Mesendoderm (in vitro differentiated cells): ENCODE results near the gene MARF1.
"Not testable (repeated sequence)": the region's sequence is repeated elsewhere in the genome, so short reads cannot be mapped to it uniquely, and the experiment has no call there.

Experiments
- DNase-seq: peaks from one replicate; pipeline ENCODE4 v3.0.0; 2013
- H2AK5ac ChIP-seq: 2 replicates; pipeline ENCODE4 v1.6.1; 2013; ENCODE audit warnings: low read length, inconsistent platforms
- H2BK120ac ChIP-seq: 2 replicates; pipeline ENCODE4 v1.6.1; 2013; ENCODE audit warnings: low read depth, mild to moderate bottlenecking, low read length, moderate library complexity, mixed read lengths
- H2BK15ac ChIP-seq: replicated peaks from 2 replicates; pipeline ENCODE4 v1.6.1; 2013; ENCODE audit warnings: low read depth, mild to moderate bottlenecking, moderate library complexity
- H2BK5ac ChIP-seq: 2 replicates; pipeline ENCODE4 v1.6.1; 2013; ENCODE audit warnings: low read length, inconsistent platforms
- H3K18ac ChIP-seq: 2 replicates; pipeline ENCODE4 v1.6.1; 2013; ENCODE audit warnings: mild to moderate bottlenecking, low read length, mixed read lengths
- H3K23ac ChIP-seq: one replicate; pipeline ENCODE4 v1.6.1; 2013; ENCODE audit warnings: low read length
- H3K27ac ChIP-seq: 2 replicates; pipeline ENCODE4 v1.5.1; 2013; ENCODE audit warnings: low read depth, mild to moderate bottlenecking, inconsistent platforms, low read length, moderate library complexity
- H3K27me3 ChIP-seq: 2 replicates; pipeline ENCODE4 v1.6.1; 2013; ENCODE audit warnings: low read length, control low read depth, mild to moderate bottlenecking, inconsistent platforms; ENCODE audit not compliant: insufficient read depth, poor library complexity
- H3K36me3 ChIP-seq: 2 replicates; pipeline ENCODE4 v1.6.1; 2013; ENCODE audit warnings: low read length, inconsistent platforms; ENCODE audit not compliant: control insufficient read depth, insufficient read depth
- H3K4ac ChIP-seq: one replicate; pipeline ENCODE4 v1.6.1; 2013; ENCODE audit warnings: low read depth, mild to moderate bottlenecking, low read length, moderate library complexity
- H3K4me1 ChIP-seq: 2 replicates; pipeline ENCODE4 v1.6.1; 2013; ENCODE audit warnings: low read depth, low read length, inconsistent platforms; ENCODE audit not compliant: control insufficient read depth
- H3K4me2 ChIP-seq: 2 replicates; pipeline ENCODE4 v1.6.1; 2013; ENCODE audit warnings: low read length
- H3K4me3 ChIP-seq: 2 replicates; pipeline ENCODE4 v1.5.1; 2013; ENCODE audit warnings: mild to moderate bottlenecking, low read length
- H3K56ac ChIP-seq: one replicate; pipeline ENCODE4 v1.6.1; 2013; ENCODE audit warnings: low read length
- H3K79me1 ChIP-seq: 2 replicates; pipeline ENCODE4 v1.6.1; 2013; ENCODE audit warnings: low read length, inconsistent platforms
- H3K79me2 ChIP-seq: 2 replicates; pipeline ENCODE4 v1.6.1; 2013; ENCODE audit warnings: mild to moderate bottlenecking, low read length; ENCODE audit not compliant: control insufficient read depth, insufficient read depth
- H3K9ac ChIP-seq: 2 replicates; pipeline ENCODE4 v1.6.1; 2013; ENCODE audit warnings: low read length, inconsistent platforms
- H4K5ac ChIP-seq: one replicate; pipeline ENCODE4 v1.6.1; 2013; ENCODE audit warnings: low read length
- H4K8ac ChIP-seq: one replicate; pipeline ENCODE4 v1.6.1; 2013; ENCODE audit warnings: low read depth, mild to moderate bottlenecking, control low read depth, low read length, moderate library complexity
- WGBS: extraction: QIAGEN DNeasy Blood & Tissue Kit; methylation state at CpG from one replicate; pipeline ENCODE4 v1.1.7; 2013; ENCODE audit warnings: low lambda C conversion rate, missing lambda C conversion rate; ENCODE audit not compliant: insufficient coverage; ENCODE audit errors: extremely low coverage; 5-methylcytosine and 5-hydroxymethylcytosine counted together

Gene MARF1

GRCh38 chr16:15672127-15672513, 29.2 kb upstream of the MARF1 start:
- H4K8ac ChIP-seq, H2AK5ac ChIP-seq, H2BK5ac ChIP-seq, H3K23ac ChIP-seq, H3K27me3 ChIP-seq, H3K4me1 ChIP-seq, H3K36me3 ChIP-seq, DNase-seq, H3K4me2 ChIP-seq, H2BK15ac ChIP-seq, H4K5ac ChIP-seq, H3K56ac ChIP-seq, H3K79me2 ChIP-seq, H3K9ac ChIP-seq, H3K79me1 ChIP-seq, H3K4ac ChIP-seq, H3K18ac ChIP-seq, H3K27ac ChIP-seq, H3K4me3 ChIP-seq, H2BK120ac ChIP-seq: not testable (repeated sequence)
- no CpG with 5 or more reads among the region's 10 CpGs for WGBS

GRCh38 chr16:15671530-15672117, 28.7 kb upstream of the MARF1 start:
- Histone ChIP-seq H3K27me3 (no peaks in the 10 kb centered on the region), H3K4ac (no peak overlapping the region), H3K56ac (no peak overlapping the region), H3K79me1 (no peaks in the 10 kb centered on the region), H3K23ac (no peak overlapping the region), H3K27ac (no peak overlapping the region), H3K4me3 (no peak overlapping the region), H3K4me1 (no peaks in the 10 kb centered on the region), H4K5ac (no peak overlapping the region), H3K4me2 (no peak overlapping the region), H4K8ac (no peak overlapping the region), H3K18ac (no peak overlapping the region), H2BK15ac (no peak overlapping the region), H2BK120ac (no peak overlapping the region), H3K9ac (no peak overlapping the region), H2BK5ac (no peak overlapping the region), H3K79me2 (no peaks in the 10 kb centered on the region), H3K36me3 (peaks cover 3% of the 10 kb centered on the region), H2AK5ac (no peak overlapping the region)
- no peak for DNase-seq
- WGBS = no CpG with 5 or more reads among the region's 8 CpGs

DNA sequence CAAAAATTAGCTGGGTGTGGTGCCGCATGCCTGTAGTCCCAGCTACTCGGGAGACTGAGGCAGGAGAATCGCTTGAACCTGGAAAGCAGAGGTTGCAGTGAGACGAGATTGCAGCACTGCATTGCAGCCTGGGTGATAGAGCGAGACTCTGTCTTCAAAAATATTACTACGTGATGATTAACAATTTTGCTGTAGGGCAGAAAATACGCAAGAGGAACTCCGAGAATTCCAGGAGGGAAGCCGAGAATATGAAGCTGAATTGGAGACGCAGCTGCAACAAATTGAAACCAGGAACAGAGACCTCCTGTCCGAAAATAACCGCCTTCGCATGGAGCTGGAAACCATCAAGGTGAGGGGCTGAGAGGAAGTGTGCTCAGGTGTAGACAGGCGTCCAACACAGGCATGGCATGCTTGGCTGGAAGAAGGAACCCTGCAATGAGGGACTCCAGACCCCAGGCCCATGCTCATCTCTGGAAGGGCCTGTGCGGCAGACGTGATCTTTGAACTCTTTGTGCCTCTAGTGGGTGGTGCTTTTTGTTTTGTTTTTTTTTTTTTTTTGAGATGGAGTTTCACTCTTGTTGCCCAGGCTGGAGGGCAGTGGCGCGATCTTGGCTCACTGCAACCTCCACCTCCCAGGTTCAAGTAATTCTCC, 24.3 kb upstream of the MARF1 start:
- Histone ChIP-seq H3K56ac (no peak overlapping the region), H3K27ac (no peak overlapping the region), H3K36me3 (peaks cover 3% of the 10 kb centered on the region), H3K79me2 (no peaks in the 10 kb centered on the region), H4K5ac (no peak overlapping the region), H3K9ac (no peak overlapping the region), H3K4me3 (no peak overlapping the region), H3K79me1 (no peaks in the 10 kb centered on the region), H3K18ac (no peak overlapping the region), H2BK15ac (no peak overlapping the region), H3K27me3 (no peaks in the 10 kb centered on the region), H4K8ac (no peak overlapping the region), H3K23ac (no peak overlapping the region), H3K4ac (no peak overlapping the region), H3K4me2 (no peak overlapping the region), H2BK5ac (no peak overlapping the region), H2AK5ac (no peak overlapping the region), H2BK120ac (no peak overlapping the region), H3K4me1 (no peaks in the 10 kb centered on the region)
- no peak for DNase-seq
- no CpG with 5 or more reads among the region's 18 CpGs for WGBS

DNA sequence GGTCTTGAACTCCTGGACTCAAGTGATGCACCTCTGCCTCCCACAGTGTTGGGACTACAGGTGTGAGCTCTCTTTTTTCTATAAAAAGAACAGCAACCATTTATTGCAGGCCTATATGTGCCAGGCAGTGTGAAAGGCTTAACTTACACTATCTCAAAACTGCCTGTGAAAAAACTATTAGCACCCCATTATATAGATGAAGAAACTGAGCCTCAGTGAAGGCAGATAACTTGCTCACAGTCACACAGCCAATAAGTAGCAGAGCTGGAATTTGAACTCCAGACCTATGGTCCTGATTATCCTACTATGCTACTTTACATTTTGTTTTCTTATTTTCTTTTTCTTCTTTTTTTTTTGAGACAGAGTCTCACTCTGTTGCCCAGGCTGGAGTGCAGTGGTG, 22.2 kb upstream of the MARF1 start:
- no peak overlapping the region for H4K5ac ChIP-seq
- no peak overlapping the region for H3K56ac ChIP-seq
- H3K4me3 ChIP-seq = no peak overlapping the region
- H3K27me3 ChIP-seq = no peaks in the 10 kb centered on the region
- no peak overlapping the region for H3K9ac ChIP-seq
- peaks cover 3% of the 10 kb centered on the region for H3K36me3 ChIP-seq
- H2BK120ac ChIP-seq = no peak overlapping the region
- H2AK5ac ChIP-seq = no peak overlapping the region
- H2BK15ac ChIP-seq = no peak overlapping the region
- no peak overlapping the region for H3K27ac ChIP-seq
- H3K4ac ChIP-seq = no peak overlapping the region
- H3K18ac ChIP-seq = no peak overlapping the region
- peaks cover 3% of the 10 kb centered on the region for H3K79me1 ChIP-seq
- no peak overlapping the region for H3K23ac ChIP-seq
- no peak overlapping the region for H4K8ac ChIP-seq
- no peak overlapping the region for H2BK5ac ChIP-seq
- no peaks in the 10 kb centered on the region for H3K4me1 ChIP-seq
- H3K4me2 ChIP-seq = no peak overlapping the region
- H3K79me2 ChIP-seq = no peaks in the 10 kb centered on the region
- DNase-seq = no peak

DNA sequence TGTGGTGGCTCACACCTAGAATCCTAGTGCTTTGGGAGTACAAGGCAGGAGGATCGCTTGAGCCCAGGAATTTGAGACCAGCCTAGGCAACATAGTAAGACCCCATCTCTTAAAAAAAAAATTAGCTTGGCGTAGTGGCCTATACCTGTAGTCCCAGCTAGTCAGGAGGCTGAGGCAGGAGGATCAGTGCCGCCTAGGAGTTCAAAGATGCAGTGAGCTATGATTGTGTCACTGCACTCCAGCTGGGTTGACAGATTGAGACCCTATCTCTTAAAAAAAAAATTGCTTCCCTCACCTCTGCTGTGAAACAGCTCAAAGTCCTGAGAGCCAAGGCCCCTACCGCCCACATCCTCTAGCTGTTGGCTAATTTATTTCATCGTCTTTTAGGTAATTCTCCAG, 17.2 kb upstream of the MARF1 start:
- Histone ChIP-seq H3K56ac (no peak overlapping the region), H3K9ac (no peak overlapping the region), H2BK5ac (no peak overlapping the region), H2AK5ac (no peak overlapping the region), H3K36me3 (no peaks in the 10 kb centered on the region), H3K4me1 (no peaks in the 10 kb centered on the region), H3K27ac (no peak overlapping the region), H2BK120ac (no peak overlapping the region), H3K79me1 (peaks cover 10% of the 10 kb centered on the region), H3K18ac (no peak overlapping the region), H4K5ac (no peak overlapping the region), H3K4me2 (no peak overlapping the region), H2BK15ac (no peak overlapping the region), H3K4me3 (no peak overlapping the region), H3K4ac (no peak overlapping the region), H3K23ac (no peak overlapping the region), H3K79me2 (peaks cover 1% of the 10 kb centered on the region), H3K27me3 (no peaks in the 10 kb centered on the region), H4K8ac (no peak overlapping the region)
- WGBS = no CpG with 5 or more reads among the region's 5 CpGs
- DNase-seq = no peak

DNA sequence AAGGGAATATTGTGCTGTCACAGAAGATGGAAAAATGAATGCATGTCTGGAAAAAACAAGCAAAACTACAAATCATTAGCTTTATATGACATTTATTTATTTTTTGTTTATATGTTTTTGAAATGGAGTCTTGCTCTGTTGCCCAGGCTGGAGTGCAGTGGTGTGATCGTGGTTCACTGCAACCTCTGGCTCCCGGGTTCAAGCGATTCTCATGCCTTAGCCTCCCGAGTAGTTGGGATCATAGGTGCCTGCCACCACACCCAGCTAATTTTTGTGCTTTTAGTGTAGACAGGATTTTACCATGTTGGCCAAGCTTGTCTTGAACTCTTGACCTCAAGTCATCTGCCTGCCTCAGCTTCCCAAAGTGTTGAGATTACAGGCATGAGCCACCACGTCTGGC, 15.6 kb upstream of the MARF1 start:
- DNase-seq = no peak
- Histone ChIP-seq H3K18ac (no peak overlapping the region), H3K4ac (no peak overlapping the region), H2BK15ac (no peak overlapping the region), H4K8ac (no peak overlapping the region), H3K56ac (no peak overlapping the region), H3K4me1 (no peaks in the 10 kb centered on the region), H3K9ac (no peak overlapping the region), H3K79me1 (peaks cover 11% of the 10 kb centered on the region), H3K79me2 (peaks cover 3% of the 10 kb centered on the region), H2AK5ac (no peak overlapping the region), H3K4me2 (no peak overlapping the region), H3K27me3 (no peaks in the 10 kb centered on the region), H3K36me3 (no peaks in the 10 kb centered on the region), H2BK5ac (no peak overlapping the region), H4K5ac (no peak overlapping the region), H3K23ac (no peak overlapping the region), H3K27ac (no peak overlapping the region), H3K4me3 (no peak overlapping the region), H2BK120ac (no peak overlapping the region)
- WGBS = no CpG with 5 or more reads among the region's 5 CpGs
